Measurements from ENCODE around the gene GRIK5. TPM values are rescaled to one million over a fixed set of nuclear protein-coding genes. Genes with fewer than 3 reads are reported as not detected.

The GRIK5 gene
- total and polyA plus RNA-seq, 3 experiments from 2014 or later, result 0.31 to 0.39 TPM; not detected in 1

DNA sequence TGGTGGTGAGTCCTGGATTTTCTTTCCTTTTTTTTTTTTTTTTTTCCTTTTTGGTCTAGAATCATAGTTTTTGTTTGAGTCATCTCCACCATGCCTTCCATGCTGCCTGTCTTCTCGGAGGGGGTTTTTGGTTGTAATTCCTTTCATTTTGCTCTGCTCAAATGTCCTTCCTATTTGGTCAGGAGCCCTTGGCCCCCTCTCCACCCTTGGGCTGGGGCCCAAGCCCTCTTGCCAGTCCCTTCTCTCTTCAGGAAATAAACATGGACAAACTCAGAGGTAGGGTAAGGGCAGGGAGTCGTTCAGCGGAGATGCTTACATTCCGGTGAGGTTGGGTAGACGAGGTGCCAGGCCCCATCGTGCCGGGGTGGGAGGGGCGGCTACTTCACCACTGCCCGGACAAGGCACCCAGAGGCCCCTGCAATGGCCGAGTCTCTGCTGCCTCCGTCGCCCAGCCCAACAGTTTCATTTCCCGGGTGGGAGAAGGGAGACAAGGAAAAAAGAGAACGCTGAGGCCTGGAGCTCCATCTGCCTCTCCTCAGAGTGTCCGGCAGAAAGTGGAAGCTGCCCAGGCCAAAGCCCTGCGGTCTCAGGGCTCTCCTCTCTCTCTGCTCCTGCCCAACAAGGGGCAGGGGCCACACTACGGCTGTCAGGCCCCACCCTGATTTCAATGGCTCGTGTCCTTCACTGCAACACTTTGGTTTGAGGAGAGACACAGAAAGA, 18.6 kb upstream of the GRIK5 start:
- no peak for DNase-seq
- POLR2A ChIA-PET, result no interaction called here
- no peak overlapping the region for H3K27ac ChIP-seq (ENCODE audit: low read depth, low read length)
- H3K4me1 ChIP-seq (ENCODE audit: insufficient read depth, low read length), result peaks cover 5% of the 10 kb centered on the region
- no peaks in the 10 kb centered on the region for H3K36me3 ChIP-seq (ENCODE audit: insufficient read depth, low read length)
- H3K4me3 Mint-ChIP-seq, result no peak overlapping the region
- peaks cover 0 to 22% (median 2%) of the 10 kb centered on the region in 3 donors for H3K36me3 Mint-ChIP-seq
- no peaks in the 10 kb centered on the region for H3K9me3 Mint-ChIP-seq
- H3K27me3 ChIP-seq (ENCODE audit: insufficient read depth, low read length, poor library complexity, severe bottlenecking), result no peaks in the 10 kb centered on the region
- H3K4me1 Mint-ChIP-seq, result peaks cover 13 to 42% (median 18%) of the 10 kb centered on the region in 3 donors
- H3K4me3 ChIP-seq (ENCODE audit: low read length), result no peak overlapping the region
- H3K9me3 ChIP-seq (ENCODE audit: low read length), result no peaks in the 10 kb centered on the region
- CTCF ChIA-PET, result no interaction called here
- H3K27ac Mint-ChIP-seq, result peak overlapping the region in 3 of 8 donors; percentile 1 to 89 (median 33)
- no peaks in the 10 kb centered on the region for H3K27me3 Mint-ChIP-seq

- peaks cover 14 to 36% (median 15%) of the 10 kb centered on the region in 3 donors for H3K4me1 Mint-ChIP-seq
- ChIA-PET POLR2A (interaction anchor here (0.7 kb wide), 1 partner anchor 125 kb away, joined by 4 read pairs; no protein-coding TSS in a partner anchor), CTCF (no interaction called here)
- no peaks in the 10 kb centered on the region for H3K27me3 Mint-ChIP-seq
- no peaks in the 10 kb centered on the region for H3K9me3 Mint-ChIP-seq
- no peak overlapping the region for H3K4me3 Mint-ChIP-seq
- Histone ChIP-seq H3K4me3 (ENCODE audit: low read length) (no peak overlapping the region), H3K9me3 (ENCODE audit: low read length) (no peaks in the 10 kb centered on the region), H3K4me1 (ENCODE audit: insufficient read depth, low read length) (peaks cover 5% of the 10 kb centered on the region), H3K27ac (ENCODE audit: low read depth, low read length) (no peak overlapping the region), H3K27me3 (ENCODE audit: insufficient read depth, low read length, poor library complexity, severe bottlenecking) (no peaks in the 10 kb centered on the region), H3K36me3 (ENCODE audit: insufficient read depth, low read length) (no peaks in the 10 kb centered on the region)
- H3K36me3 Mint-ChIP-seq, result peaks cover 0 to 16% (median 2%) of the 10 kb centered on the region in 3 donors
- DNase-seq, result no peak
- H3K27ac Mint-ChIP-seq, result peak overlapping the region in 1 of 8 donors; percentile 70
Measured at GRCh38 chr19:42086770-42087550, 17.0 kb upstream of the GRIK5 start.

DNA sequence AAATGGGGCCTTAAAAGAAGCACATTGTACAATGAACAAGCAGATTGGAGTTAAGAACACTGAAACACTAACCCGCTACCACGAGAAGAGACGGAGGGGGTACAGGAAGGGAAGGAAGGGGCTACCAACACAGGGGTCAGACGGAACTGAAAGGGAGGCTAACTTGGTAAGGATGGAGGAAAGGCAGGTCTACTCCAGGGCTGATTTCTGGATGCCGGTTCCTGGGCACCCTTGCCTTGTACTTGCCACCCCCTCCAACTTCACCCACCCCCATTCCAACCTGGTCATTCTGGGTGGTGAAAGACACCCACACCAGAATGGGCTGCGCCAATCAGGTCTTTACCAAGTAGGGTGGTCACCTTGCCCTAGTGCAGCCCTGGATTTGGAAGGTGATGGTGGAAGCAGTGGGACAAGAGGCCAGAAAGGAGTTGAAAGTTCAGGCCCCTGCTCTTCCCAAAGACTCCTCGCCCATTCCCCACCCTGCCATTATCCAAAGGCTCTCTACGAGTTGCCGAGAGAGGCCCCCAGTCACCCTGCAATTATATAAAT, 16.3 kb upstream of the GRIK5 start:
- ChIA-PET CTCF (no interaction called here), POLR2A (interaction anchor here (0.7 kb wide), 1 partner anchor 124 kb away, joined by 4 read pairs; no protein-coding TSS in a partner anchor)
- Mint-ChIP-seq H3K36me3 (peaks cover 5 to 20% (median 7%) of the 10 kb centered on the region in 3 donors), H3K4me3 (no peak overlapping the region), H3K9me3 (no peaks in the 10 kb centered on the region), H3K27ac (peak overlapping the region in 1 of 8 donors; percentile 70), H3K4me1 (peaks cover 20 to 38% (median 21%) of the 10 kb centered on the region in 3 donors), H3K27me3 (no peaks in the 10 kb centered on the region)
- no peak overlapping the region for H3K27ac ChIP-seq (ENCODE audit: low read depth, low read length)
- H3K4me1 ChIP-seq (ENCODE audit: insufficient read depth, low read length), result peaks cover 5% of the 10 kb centered on the region
- DNase-seq, result no peak
- H3K27me3 ChIP-seq (ENCODE audit: insufficient read depth, low read length, poor library complexity, severe bottlenecking), result no peaks in the 10 kb centered on the region
- no peak overlapping the region for H3K4me3 ChIP-seq (ENCODE audit: low read length)
- peaks cover 3% of the 10 kb centered on the region for H3K36me3 ChIP-seq (ENCODE audit: insufficient read depth, low read length)
- no peaks in the 10 kb centered on the region for H3K9me3 ChIP-seq (ENCODE audit: low read length)

- no peaks in the 10 kb centered on the region for H3K27me3 ChIP-seq (ENCODE audit: insufficient read depth, low read length, poor library complexity, severe bottlenecking)
- no peaks in the 10 kb centered on the region for H3K4me1 ChIP-seq (ENCODE audit: insufficient read depth, low read length)
- H3K27me3 Mint-ChIP-seq, result no peaks in the 10 kb centered on the region
- H3K4me3 Mint-ChIP-seq, result no peak overlapping the region
- no peaks in the 10 kb centered on the region for H3K9me3 Mint-ChIP-seq
- CTCF ChIA-PET, result no interaction called here
- no peaks in the 10 kb centered on the region for H3K9me3 ChIP-seq (ENCODE audit: low read length)
- no peak for DNase-seq
- H3K27ac Mint-ChIP-seq, result peak overlapping the region in 2 of 8 donors; percentile 40 to 61
- peaks cover 9 to 21% (median 11%) of the 10 kb centered on the region in 3 donors for H3K4me1 Mint-ChIP-seq
- POLR2A ChIA-PET, result no interaction called here
- H3K36me3 ChIP-seq (ENCODE audit: insufficient read depth, low read length), result peaks cover 12% of the 10 kb centered on the region
- H3K4me3 ChIP-seq (ENCODE audit: low read length), result no peak overlapping the region
- peaks cover 6 to 41% (median 12%) of the 10 kb centered on the region in 3 donors for H3K36me3 Mint-ChIP-seq
- H3K27ac ChIP-seq (ENCODE audit: low read depth, low read length), result no peak overlapping the region
Measured at GRCh38 chr19:42083537-42083936, 13.5 kb upstream of the GRIK5 start.

DNA sequence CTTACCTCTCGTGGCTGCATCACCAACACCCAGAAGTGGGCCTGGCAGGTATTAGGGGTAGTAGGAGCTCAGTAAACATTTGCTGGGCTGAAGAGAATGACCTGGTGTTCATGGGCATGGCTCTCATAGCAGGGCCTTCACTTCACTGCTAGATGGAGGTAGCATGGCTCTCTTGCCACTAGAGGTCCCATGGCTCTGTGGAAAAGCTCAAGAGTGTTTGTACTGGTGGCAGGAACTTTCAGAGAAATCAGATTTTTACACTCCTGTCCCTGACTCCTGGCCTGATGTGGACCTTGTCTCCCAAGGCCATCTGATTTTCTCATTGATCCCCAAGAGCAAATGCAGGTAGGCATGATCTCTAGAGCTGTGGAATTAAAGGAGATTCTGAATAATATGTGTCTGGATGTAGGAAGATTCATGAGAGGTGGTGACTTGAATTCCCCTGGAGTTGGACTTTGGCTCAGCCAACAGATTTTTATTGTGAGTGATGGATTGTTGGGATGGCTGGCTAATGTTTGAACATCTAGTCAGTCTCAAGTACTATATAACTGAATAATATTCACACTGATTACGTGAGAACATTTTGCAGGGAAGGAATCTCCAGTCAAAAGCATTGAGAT, 11.7 kb upstream of the GRIK5 start:
- Mint-ChIP-seq H3K36me3 (peaks cover 6 to 49% (median 12%) of the 10 kb centered on the region in 3 donors), H3K27ac (peak overlapping the region in 4 of 8 donors; percentile 12 to 45 (median 32)), H3K4me3 (peak overlapping the region in 1 of 7 donors; percentile 73), H3K27me3 (no peaks in the 10 kb centered on the region), H3K9me3 (no peaks in the 10 kb centered on the region), H3K4me1 (peaks cover 27 to 34% (median 28%) of the 10 kb centered on the region in 3 donors)
- no peak for DNase-seq
- H3K27ac ChIP-seq (ENCODE audit: low read depth, low read length), result no peak overlapping the region
- ChIA-PET CTCF (interaction anchor here (1.1 to 1.2 kb wide), 2 partner anchors 13 to 42 kb away, joined by 3 read pairs; no protein-coding TSS in a partner anchor), POLR2A (no interaction called here)
- H3K27me3 ChIP-seq (ENCODE audit: insufficient read depth, low read length, poor library complexity, severe bottlenecking), result no peaks in the 10 kb centered on the region
- no peaks in the 10 kb centered on the region for H3K9me3 ChIP-seq (ENCODE audit: low read length)
- H3K4me1 ChIP-seq (ENCODE audit: insufficient read depth, low read length), result peaks cover 14% of the 10 kb centered on the region
- peaks cover 12% of the 10 kb centered on the region for H3K36me3 ChIP-seq (ENCODE audit: insufficient read depth, low read length)
- H3K4me3 ChIP-seq (ENCODE audit: low read length), result no peak overlapping the region

- POLR2A ChIA-PET, result no interaction called here
- peaks cover 30 to 39% (median 32%) of the 10 kb centered on the region in 3 donors for H3K4me1 Mint-ChIP-seq
- peak overlapping the region in 1 of 7 donors; percentile 73 for H3K4me3 Mint-ChIP-seq
- no peak for DNase-seq
- H3K9me3 Mint-ChIP-seq, result no peaks in the 10 kb centered on the region
- H3K36me3 Mint-ChIP-seq, result peaks cover 6 to 55% (median 12%) of the 10 kb centered on the region in 3 donors
- no peak overlapping the region for H3K27ac ChIP-seq (ENCODE audit: low read depth, low read length)
- H3K4me3 ChIP-seq (ENCODE audit: low read length), result no peak overlapping the region
- H3K4me1 ChIP-seq (ENCODE audit: insufficient read depth, low read length), result peaks cover 16% of the 10 kb centered on the region
- peaks cover 12% of the 10 kb centered on the region for H3K36me3 ChIP-seq (ENCODE audit: insufficient read depth, low read length)
- peaks cover 0 to under 1% of the 10 kb centered on the region in 2 donors for H3K27me3 Mint-ChIP-seq
- peak overlapping the region in 2 of 8 donors; percentile 32 to 51 for H3K27ac Mint-ChIP-seq
- CTCF ChIA-PET, result interaction anchor here (1.1 kb wide), 1 partner anchor 43 kb away, joined by 3 read pairs; no protein-coding TSS in a partner anchor
- no peaks in the 10 kb centered on the region for H3K27me3 ChIP-seq (ENCODE audit: insufficient read depth, low read length, poor library complexity, severe bottlenecking)
- no peaks in the 10 kb centered on the region for H3K9me3 ChIP-seq (ENCODE audit: low read length)
Measured at GRCh38 chr19:42080764-42081375, 10.9 kb upstream of the GRIK5 start.

- H3K4me1 Mint-ChIP-seq, result peaks cover 37 to 47% (median 40%) of the 10 kb centered on the region in 3 donors
- no peaks in the 10 kb centered on the region for H3K9me3 Mint-ChIP-seq
- peak overlapping the region in 3 of 8 donors; percentile 35 to 85 (median 56) for H3K27ac Mint-ChIP-seq
- Histone ChIP-seq H3K36me3 (ENCODE audit: insufficient read depth, low read length) (peaks cover 12% of the 10 kb centered on the region), H3K4me3 (ENCODE audit: low read length) (no peak overlapping the region), H3K4me1 (ENCODE audit: insufficient read depth, low read length) (peaks cover 19% of the 10 kb centered on the region), H3K9me3 (ENCODE audit: low read length) (no peaks in the 10 kb centered on the region), H3K27me3 (ENCODE audit: insufficient read depth, low read length, poor library complexity, severe bottlenecking) (no peaks in the 10 kb centered on the region), H3K27ac (ENCODE audit: low read depth, low read length) (no peak overlapping the region)
- peaks cover 0 to 2% of the 10 kb centered on the region in 2 donors for H3K27me3 Mint-ChIP-seq
- H3K36me3 Mint-ChIP-seq, result peaks cover 6 to 58% (median 14%) of the 10 kb centered on the region in 3 donors
- ChIA-PET CTCF (no interaction called here), POLR2A (no interaction called here)
- H3K4me3 Mint-ChIP-seq, result peak overlapping the region in 1 of 7 donors; percentile 29
- no peak for DNase-seq
Measured at GRCh38 chr19:42079886-42080763, 10.1 kb upstream of the GRIK5 start.
